Activated T-helper 1 cell treated with anti-CD3 and anti-CD28 coated beads, Interleukin-12 subunit alpha, Interleukin-12 subunit beta, Interleukin-2, Interleukin-4 antibody, amounts not matched to agents 30 ng/mL and 10 ng/mL and 1 ng/mL, durations not matched to agents 14 hours and 24 hours and 36 hours (primary cell): ENCODE data around the gene CDC25C. TPM values are rescaled to one million over a fixed set of nuclear protein-coding genes. Genes with fewer than 3 reads are reported as not detected.

Experiments
- total RNA-seq: library from RNA; stranded (reverse); gene quantifications from 2 replicates; pipeline ENCODE4 v1.2.3, GENCODE V29; 2022

CDC25C gene
- total RNA-seq, 1 donor from 2014 or later, result 5.6 TPM

Other genes starting within 250 kb of the CDC25C start
- gene WNT8A, start 247.8 kb downstream of the CDC25C start, total RNA-seq, result not detected in 2 replicates
- not detected in 2 replicates for gene NME5, start 192.4 kb downstream of the CDC25C start, total RNA-seq
- gene BRD8, start 153.2 kb downstream of the CDC25C start, total RNA-seq, result 51.8 and 57.9 TPM in 2 replicates
- 17.4 and 18.8 TPM in 2 replicates for gene KIF20A, start 152.7 kb downstream of the CDC25C start, total RNA-seq
- 48.0 and 50.4 TPM in 2 replicates for gene CDC23, start 118.5 kb downstream of the CDC25C start, total RNA-seq
- 0.13 TPM in 1 of 2 replicates, not detected in the other for gene GFRA3, start 57.2 kb downstream of the CDC25C start, total RNA-seq
- gene FAM53C, start 6.5 kb upstream of the CDC25C start, total RNA-seq, result 27.0 and 29.2 TPM in 2 replicates
- gene KDM3B, start 20.9 kb upstream of the CDC25C start, total RNA-seq, result 55.0 and 59.3 TPM in 2 replicates
- 5.1 and 5.4 TPM in 2 replicates for gene REEP2, start 107.3 kb upstream of the CDC25C start, total RNA-seq
- gene EGR1, start 133.7 kb upstream of the CDC25C start, total RNA-seq, result 42.8 and 43.0 TPM in 2 replicates
- 201 and 219 TPM in 2 replicates for gene ETF1, start 211.4 kb upstream of the CDC25C start, total RNA-seq
- gene HSPA9, start 243.6 kb upstream of the CDC25C start, total RNA-seq, result 372 and 383 TPM in 2 replicates